Stimulated activated naive CD4-positive, alpha-beta T cell treated with Interleukin-2 at 50 U/mL for 16 hours (primary cell): ENCODE measurements around the gene SIMC1.
"Not testable (repeated sequence)": the region's sequence is repeated elsewhere in the genome, so short reads cannot be mapped to it uniquely, and the experiment has no call there.

Source experiments
- DNase-seq: peaks from one replicate; lab custom pipeline; 2025; lab: John Stamatoyannopoulos, UW

Gene SIMC1

DNA sequence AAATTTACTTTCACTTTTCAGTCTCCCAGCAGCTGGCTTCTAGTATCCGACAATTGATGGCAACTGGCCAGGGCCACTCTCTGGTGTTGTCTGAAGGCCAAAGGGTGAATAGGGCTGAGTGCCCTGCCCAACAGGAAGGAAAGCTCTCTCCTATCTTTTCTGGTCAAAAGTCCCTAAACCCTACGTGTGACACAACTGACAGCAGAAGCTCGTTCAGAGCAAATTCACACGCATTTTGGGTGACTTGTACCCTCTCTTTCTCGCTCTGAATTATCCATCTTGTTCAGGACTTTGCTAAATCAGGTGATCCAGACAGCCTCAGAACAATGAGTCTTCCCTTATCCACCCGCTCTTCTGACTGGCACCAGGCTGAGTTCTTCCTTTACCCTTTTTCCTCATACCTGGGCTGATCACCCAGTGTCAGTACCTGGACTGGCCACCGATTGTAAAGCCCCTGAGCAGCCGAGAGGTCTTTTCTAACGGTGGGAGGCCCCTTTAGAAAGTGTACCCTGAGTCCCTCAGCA lies 21.8 kb upstream of the SIMC1 start:
- DNase-seq: not testable (repeated sequence)

DNA sequence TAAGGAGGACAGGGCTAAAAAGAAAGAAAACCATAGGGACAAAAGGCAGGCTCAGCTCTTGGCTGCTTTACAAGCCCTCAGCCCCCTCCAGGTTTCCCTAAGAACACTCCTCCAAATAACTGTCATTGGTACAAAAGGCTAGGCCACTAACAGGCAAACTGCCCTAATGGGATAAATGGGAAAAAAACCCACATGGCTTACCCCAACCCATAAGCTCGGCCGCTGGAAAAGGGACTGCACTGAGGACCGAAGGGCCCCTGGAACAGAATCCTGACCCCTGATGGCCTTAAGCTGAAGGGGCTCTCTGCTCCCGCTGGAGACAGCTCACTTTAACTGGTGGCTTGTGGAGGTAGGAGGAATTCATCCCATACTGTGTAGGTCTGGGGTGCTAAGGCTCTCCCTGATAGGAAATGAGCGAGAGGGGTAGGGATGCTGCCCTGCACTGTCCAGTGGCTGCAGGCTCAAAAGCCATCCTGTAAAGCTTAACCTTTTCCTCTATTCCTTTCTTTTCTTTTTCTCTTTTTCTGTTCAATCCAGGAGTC lies 21.0 kb upstream of the SIMC1 start:
- DNase-seq: not testable (repeated sequence)

DNA sequence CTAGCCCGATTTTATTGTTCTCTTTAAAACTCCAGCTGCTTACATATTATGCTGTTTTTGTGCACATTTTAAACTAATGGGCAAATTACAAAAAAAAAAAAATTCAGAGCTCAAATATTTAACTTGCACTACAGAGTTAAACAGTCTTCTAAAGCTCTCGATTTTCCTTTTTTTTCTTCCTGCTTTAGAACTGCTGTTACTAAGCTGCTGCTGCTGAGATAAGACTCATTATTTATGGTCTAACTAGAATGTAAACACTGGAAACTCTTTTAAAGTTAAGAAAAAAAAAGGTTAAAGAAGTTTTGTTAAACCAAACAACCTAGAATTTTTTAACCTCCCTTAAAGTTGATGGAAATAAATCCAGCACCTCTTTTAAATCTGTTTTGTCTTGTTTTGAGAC lies 20.5 kb upstream of the SIMC1 start:
- not testable (repeated sequence) for DNase-seq

DNA sequence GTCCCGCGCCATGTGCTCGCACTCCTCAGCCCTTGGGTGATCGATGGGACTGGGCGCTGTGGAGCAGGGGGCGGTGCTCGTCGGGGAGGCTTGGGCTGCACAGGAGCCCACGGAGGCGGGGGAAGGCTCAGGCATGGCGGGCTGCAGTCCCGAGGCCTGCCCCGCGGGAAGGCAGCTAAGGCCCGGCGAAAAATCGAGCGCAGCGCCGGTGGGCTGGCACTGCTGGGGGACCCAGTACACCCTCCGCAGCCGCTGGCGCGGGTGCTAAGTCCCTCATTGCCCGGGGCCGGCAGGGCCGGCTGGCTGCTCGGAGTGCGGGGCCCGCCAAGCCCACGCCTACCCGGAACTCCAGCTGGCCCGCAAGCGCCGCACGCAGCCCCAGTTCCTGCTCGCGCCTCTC lies 16.2 kb upstream of the SIMC1 start:
- DNase-seq: not testable (repeated sequence)

DNA sequence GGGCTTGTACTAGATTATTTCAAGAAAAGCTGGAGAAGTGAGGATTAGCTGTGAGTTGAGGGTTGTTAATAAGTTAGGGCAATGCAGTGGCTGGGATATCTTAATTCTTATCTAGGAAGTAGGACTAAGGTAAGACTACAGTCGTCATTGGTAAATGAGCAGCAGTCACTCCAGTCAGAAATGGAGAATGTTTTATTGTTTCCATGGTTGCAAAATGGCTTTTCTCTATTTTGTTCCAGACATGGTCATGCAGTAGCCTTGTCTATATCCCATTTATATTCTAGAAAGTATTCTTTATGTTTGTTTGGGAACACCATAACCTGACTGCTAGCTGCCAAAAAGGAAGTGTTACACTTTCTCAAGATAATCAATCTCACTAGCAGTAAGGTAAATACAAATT lies 9.9 kb upstream of the SIMC1 start:
- DNase-seq: not testable (repeated sequence)

DNA sequence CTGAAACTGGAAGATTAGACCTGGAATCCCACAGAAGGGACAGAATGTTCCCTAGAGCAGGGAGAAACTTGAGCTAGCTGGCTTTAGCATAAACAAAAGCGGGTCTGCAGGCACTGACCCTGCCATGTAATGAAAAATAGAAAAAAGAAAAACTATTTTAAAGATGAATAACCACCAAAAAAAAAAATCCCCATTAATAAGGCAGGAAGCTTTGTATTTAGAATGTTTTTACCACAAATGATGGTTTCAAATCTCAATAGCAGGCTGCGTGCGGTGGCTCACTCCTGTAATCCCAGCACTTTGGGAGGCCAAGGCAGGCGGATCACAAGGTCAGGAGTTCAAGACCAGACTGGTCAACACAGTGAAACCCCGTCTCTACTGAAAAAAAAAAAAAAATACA lies 5.0 kb upstream of the SIMC1 start:
- DNase-seq: not testable (repeated sequence)

DNA sequence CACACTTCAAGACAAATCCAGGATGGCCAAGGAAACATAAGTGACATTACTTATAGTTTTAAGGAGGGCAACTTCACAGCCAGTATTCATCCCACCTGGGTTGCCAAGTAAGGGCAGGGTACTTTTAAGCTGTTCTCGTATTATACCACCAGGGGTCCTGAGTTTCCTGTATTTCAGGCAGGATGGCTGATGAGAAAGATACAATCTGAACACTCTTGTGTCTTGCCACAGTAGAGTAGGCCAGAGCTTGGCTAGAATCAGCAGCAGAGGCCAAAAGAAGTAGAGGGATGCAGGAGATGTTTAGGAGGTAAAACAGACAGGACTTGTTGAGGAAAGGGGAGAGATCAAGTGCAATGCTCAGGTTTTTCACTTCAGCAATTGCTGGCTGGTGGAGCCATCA lies 3.1 kb upstream of the SIMC1 start:
- not testable (repeated sequence) for DNase-seq

DNA sequence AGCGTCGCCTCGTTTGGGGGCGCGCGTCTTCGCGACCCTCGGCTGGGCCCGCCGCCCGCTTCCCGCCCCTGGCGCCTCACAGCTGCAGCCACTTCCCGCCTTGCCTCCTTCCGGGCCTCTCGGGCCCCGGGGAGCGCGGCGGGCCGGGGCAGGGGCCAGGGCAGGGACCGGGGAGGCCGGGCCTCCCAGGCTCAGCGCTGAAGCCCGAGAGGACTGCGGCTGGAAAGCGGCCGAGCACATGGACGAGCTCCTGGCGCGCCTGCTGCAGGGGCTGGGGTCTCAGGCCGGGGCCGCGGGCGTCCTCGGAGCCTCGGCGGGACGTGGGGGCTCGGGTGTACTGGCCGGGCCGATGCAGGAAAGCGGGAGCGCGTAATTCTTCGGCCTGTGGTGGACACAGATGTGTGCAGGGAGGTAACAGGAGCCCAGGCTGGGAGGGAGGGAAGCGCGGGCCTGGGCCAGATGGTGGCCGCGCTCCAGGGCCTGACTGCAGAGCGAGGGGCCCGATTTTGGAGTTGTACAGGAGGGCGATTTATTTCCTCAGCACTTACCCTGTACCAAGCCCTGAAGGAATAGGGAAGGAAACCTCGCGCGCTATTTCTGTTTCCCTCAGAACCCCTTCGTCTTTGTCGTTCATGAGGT lies 540 bp downstream of the SIMC1 start:
- DNase-seq: not testable (repeated sequence)

DNA sequence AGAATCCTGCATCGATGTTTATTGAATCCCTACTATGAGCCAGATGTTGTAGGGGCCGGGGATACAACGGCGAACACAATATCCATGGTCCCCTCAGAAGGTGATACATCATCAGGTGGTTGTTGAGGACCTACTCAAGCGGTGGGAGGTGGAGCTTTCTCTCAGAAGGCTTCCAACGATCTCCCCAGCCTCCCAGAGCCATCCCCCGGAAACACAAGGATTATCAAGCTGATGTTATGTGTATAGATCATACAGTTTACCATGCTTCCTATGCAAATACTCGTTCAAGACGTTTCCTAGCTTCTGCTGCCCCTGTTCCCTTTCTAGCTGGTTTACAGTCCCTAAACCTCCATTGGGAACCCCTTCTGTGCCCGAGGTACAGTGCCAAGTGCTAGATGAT lies 1.1 kb downstream of the SIMC1 start:
- not testable (repeated sequence) for DNase-seq

DNA sequence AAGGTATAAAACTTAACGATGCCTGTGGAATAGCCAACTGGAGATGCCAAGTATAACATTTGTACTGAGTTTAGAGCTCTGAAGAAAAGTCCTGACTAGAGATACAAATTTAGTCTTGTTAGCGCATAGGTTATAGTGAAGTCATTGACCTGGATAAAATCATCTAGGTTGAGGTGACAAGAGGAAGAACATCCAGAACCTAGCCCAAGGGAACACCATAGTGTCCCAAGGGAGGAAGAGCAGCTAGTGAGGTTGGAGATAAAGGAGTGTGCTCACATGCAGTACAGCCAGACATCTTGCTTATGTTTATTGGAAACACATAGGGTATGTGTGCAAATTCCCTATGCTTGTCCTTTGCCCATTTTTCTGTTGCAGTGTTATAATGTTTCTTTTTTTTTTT lies 6.1 kb downstream of the SIMC1 start:
- DNase-seq: not testable (repeated sequence)

DNA sequence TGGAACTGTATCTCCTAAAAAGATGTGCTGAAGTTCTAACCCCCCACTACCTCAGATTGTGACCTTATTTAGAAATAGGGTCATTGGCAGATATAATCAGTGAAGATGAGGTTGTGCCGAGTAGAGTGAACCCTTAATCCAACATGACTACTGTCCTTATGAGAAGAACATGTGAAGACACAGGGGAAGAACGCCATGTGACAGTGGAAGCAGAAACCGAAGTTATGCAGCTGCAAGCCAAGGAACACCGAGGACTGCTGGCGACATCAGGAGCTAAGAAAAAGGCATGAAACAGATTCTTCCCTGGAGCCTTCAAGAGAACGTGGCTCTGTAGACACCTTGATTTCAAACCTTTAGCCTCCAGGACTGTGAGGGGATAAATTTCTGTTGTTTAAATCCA lies 6.8 kb downstream of the SIMC1 start:
- DNase-seq: not testable (repeated sequence)

DNA sequence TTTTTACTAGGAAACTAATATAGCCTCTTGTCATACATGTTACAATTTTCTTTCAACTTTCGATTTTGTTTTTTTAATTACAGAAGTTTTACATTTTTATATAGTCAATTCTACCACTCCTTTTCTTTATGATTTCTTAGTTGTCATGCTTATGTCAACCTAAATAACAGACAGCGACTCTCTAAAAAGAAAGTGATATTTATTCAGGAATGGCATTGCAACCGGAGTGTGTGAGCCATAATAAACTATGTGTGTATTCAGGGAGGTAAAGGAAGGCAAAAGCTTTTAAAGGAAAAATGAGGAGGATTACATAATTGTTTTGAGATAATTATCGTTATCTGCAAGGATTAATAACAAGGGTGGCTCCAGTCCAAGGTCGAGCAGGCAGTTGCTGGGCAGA lies 7.3 kb downstream of the SIMC1 start:
- not testable (repeated sequence) for DNase-seq

DNA sequence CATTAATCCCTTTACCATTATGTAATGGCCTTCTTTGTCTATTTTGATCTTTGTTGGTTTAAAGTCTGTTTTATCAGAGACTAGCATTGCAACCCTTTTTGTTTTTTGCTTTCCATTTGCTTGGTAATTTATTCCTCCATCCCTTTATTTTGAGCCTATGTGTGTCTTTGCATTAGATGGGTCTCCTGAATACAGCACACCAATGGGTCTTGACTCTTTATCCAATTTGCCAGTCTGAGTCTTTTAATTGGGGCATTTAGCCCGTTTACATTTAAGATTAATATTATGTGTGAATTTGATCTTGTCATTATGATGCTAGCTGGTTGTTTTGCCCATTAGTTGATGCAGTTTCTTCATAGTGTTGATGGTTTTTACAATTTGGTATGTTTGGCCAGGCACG lies 12.5 kb downstream of the SIMC1 start:
- not testable (repeated sequence) for DNase-seq

DNA sequence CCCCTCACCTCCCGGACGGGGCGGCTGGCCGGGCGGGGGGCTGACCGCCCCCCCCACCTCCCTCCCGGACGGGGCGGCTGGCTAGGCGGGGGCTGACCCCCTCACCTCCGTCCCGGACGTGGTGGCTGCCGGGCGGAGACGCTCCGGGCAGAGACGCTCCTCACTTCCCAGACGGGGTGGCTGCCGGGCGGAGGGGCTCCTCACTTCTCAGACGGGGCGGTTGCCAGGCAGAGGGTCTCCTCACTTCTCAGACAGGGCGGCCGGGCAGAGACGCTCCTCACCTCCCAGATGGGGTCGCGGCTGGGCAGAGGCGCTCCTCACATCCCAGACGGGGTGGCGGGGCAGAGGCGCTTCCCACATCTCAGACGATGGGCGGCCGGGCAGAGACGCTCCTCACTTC lies 13.9 kb downstream of the SIMC1 start:
- DNase-seq: not testable (repeated sequence)

DNA sequence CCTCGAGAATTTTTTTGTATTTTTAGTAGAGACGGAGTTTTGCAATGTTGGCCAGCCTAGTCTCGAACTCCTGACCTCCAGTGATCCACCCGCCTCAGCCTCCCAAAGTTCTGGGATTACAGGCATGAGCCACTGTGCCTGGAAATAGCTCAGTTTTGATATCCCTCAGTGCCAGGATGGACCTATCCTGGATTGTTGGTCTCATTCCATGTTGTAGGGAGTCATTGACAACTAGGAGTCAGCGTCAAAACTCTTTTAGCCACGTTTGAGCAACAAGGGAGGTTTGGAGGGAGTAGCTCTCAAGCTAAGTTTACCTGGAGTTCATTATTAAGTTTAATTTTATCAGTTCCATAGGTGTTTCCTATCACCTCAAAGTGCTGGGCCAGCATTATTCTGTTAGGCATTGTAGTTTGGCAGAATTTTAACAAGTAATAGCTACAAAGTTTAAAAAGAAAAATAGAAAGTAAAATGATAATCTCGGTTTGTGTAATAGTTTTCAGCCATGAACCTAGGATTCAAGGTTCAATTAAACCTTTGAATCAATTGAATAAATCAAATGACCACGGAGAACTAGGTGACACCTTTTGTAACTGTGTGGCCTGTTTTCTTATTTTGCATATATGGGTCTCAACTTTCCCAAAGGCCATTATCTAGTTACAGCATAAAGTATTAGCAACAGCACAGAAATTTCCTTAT lies 15.3 kb downstream of the SIMC1 start:
- DNase-seq: not testable (repeated sequence)

DNA sequence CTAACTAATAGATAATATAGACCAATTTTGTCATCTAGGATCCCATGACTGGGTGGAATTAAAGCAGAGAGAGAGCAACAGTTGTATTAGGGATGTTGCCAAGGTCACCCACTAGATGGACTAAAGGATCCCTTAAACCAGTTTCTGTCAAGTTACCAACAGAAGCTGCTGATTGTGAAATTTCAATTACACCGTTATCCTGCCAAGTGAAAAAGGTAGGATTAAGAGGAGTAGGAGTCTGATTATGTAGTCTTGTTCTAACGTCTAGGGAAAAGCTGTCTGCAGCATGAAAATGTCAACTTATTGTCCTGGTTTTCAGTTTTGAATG lies 15.8 kb downstream of the SIMC1 start:
- DNase-seq: not testable (repeated sequence)

DNA sequence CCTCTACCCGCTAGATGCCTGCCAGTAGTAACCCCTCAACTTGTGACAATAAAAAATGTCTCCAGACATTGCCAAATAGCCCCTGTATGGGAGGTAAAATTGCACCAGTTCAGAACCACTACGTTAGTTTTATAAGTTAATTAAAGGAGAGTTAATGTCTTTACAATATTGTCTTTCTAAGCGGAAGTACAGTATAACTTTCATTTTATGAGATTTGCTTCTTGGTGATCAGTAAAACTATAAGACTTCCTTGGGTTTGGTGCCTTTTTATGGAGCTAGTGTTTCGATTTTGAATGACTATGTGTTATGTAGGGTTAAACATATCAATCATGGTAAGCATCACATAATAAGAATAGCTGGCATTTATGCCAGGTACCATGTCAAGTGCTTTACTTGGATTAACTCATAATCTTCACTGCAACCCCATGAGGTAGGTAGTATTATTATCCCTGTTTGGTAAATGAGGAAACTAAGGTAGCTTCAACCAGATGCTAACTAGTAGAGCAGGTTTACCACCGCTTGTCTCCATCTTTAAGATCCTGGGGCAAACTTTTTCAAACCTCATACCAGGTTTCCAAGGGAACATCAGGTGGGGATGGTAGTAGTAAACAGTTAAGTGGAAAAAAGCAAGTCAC lies 19.8 kb downstream of the SIMC1 start:
- not testable (repeated sequence) for DNase-seq

DNA sequence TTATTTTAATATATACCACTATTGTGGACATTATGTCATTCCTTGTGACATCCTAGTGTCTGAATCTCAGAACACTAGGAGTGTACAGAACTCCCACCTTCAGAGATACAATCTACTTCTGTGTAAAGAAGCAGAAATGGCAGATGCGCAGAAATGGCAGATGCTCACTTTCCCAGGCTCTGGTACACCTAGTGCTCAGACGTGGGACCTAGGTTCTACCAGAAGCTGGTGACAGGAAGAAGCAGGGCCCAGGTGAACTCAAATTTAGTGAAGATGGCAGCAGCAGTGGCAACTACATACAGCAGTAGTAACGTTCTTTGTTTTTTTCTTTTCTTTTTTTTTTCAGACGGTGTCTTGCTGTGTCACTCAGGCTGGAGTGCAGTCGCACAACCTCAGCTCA lies 22.5 kb downstream of the SIMC1 start:
- DNase-seq: not testable (repeated sequence)

DNA sequence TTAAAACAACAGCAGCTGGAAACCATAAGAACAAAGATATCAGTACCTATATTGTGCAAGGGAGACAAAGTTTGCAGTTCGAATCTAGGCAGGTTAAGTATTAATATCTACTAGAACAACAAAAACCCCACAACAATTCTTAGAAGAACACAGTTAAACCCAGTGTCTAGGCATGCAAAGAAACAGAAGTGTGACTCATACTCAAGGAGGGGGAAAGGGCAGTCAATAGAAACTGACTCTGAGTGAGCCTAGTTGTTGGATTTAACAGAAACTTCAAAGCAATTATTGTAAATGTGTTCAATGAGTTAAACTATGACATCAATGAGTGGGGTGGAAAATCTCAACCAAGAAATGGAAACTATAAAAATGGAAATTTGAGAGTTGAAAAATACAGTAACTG lies 28.2 kb downstream of the SIMC1 start:
- DNase-seq: not testable (repeated sequence)

DNA sequence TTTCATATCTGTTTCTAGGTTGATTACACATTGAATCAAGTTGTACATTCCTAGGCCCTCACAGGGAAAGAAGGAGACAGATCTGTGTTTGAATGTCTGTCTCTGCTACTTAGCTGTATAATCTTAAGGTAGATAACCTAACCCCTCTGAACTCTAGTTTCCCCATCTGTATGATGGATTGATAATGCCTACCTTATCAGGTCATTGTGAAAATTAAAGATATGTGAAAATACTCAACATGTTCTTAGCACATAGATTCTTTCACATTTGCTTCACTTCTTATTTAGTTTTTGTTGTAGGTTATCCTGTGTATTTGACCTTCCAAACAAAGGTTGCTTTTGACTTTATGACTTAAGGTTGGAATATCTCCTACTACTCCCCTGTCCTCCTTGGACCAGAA lies 50.8 kb downstream of the SIMC1 start:
- not testable (repeated sequence) for DNase-seq

DNA sequence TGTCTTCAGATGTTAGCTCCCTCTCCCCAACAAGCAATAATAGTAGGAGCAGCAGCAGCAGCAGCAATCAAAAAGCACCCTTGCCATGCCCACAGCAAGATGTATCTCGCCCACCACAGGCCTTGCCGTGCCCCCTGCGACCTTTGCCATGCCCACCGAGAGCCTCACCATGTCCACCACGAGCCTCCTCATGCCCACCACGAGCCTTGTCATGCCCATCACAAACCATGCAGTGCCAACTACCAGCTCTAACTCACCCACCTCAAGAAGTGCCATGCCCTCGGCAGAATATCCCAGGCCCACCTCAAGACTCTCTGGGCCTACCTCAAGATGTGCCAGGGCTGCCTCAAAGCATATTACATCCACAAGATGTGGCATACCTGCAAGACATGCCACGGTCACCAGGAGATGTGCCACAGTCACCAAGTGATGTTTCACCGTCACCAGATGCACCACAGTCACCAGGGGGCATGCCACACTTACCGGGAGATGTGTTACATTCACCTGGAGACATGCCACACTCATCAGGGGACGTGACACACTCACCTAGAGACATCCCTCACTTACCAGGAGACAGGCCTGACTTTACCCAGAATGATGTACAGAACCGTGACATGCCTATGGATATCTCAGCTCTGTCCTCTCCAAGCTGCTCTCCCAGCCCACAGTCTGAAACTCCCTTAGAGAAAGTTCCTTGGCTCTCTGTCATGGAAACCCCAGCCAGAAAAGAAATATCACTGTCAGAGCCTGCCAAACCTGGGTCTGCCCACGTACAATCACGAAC lies 52.0 kb downstream of the SIMC1 start:
- DNase-seq: not testable (repeated sequence)

DNA sequence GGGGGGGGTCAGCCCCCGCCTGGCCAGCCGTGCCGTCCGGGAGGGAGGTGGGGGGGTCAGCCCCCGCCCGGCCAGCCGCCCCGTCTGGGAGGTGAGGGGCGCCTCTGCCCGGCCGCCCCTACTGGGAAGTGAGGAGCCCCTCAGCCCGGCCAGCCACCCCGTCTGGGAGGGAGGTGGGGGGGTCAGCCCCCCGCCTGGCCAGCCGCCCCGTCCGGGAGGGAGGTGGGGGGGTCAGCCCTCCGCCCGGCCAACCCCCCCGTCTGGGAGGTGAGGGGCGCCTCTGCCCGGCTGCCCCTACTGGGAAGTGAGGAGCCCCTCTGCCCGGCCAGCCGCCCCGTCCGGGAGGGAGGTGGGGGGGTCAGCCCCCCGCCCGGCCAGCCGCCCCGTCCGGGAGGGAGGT lies 67.1 kb downstream of the SIMC1 start:
- DNase-seq: not testable (repeated sequence)
